ENCODE measurements around the gene LOX. TPM values are rescaled to one million over a fixed set of nuclear protein-coding genes. Genes with fewer than 3 reads are reported as not detected.

The LOX gene
- total and polyA plus RNA-seq, 2 experiments from 2014 or later, result 440 to 1,207 TPM

DNA sequence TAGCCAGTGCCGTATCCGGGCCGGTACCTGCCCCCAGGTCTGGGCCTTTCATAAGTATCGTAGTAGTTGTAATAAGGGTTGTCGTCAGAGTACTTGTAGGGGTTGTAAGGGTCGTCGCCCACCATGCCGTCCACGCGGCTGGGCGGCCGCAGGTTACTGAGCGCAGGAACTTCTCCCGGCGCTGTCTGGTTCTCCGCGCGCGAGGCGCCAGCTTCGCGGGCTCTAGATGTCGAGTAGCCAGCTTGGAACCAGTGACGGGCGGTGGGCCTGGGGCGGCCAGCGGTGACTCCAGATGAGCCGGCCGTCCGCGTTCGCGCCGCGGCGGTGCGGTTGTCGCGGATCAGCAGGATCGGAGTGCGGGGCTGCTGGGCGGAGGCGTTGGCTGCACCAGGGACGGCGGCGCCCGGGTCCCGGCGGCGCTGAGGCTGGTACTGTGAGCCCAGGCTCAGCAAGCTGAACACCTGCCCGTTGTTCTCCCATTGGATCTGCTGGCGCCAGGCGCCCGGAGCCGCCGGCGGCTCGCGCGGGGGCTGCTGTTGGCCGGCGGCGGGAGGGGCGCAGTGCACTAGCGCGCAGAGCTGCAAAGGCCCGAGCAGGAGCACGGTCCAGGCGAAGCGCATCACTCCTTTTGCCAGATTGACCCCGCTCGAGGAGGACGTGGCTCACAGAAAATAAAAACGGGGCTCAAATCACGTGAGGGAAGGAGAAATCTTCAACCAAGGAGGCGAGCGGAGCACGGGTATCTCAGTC lies 518 bp downstream of the LOX start:
- WGBS, 2 experiments (ENCODE audit: low coverage in 1 of 2, low lambda C conversion rate in 2 of 2, missing lambda C conversion rate in 2 of 2), result 0 to 1% methylated on average over 68 to 78 of the region's 78 CpGs
- H3K4me1 ChIP-seq (ENCODE audit: insufficient read depth), result peaks cover 48% of the 10 kb centered on the region
- no peaks in the 10 kb centered on the region for H3K27me3 ChIP-seq (replicated peaks; ENCODE audit: insufficient read depth)
- H3F3A ChIP-seq (ENCODE audit: insufficient read depth), result peaks cover 62% of the 10 kb centered on the region
- peak; percentile 77 for DNase-seq
- peaks cover 51% of the 10 kb centered on the region for H3K79me2 ChIP-seq (ENCODE audit: insufficient read depth)
- H3K4me2 ChIP-seq (ENCODE audit: unreplicated experiment), result peak overlapping the region; percentile 96
- in situ Hi-C loops (cut with MboI), result no loop called here
- no peaks in the 10 kb centered on the region for H3K9me2 ChIP-seq (ENCODE audit: insufficient read depth)
- H2AFZ ChIP-seq, result peak overlapping the region; percentile 56
- H3K4me3 ChIP-seq, result peak overlapping the region; percentile 94
- peak overlapping the region; percentile 97 for H3K9ac ChIP-seq
- TF ChIP-seq EZH2 (IDR thresholded peaks at IDR 0.05; ENCODE audit: insufficient read depth, poor library complexity, severe bottlenecking), result no peak
- no peak for TF ChIP-seq EZH2phosphoT487 (IDR thresholded peaks at IDR 0.05; ENCODE audit: insufficient read depth, low read depth)
- peak overlapping the region; percentile 96 for H3K27ac ChIP-seq
- H3K36me3 ChIP-seq (ENCODE audit: low read depth), result peaks cover 37% of the 10 kb centered on the region
- H4K20me1 ChIP-seq (ENCODE audit: insufficient read depth), result peaks cover 15% of the 10 kb centered on the region; the same call in 1 of the 2 replicates
- H3K9me3 ChIP-seq (ENCODE audit: low read depth), result no peaks in the 10 kb centered on the region

DNA sequence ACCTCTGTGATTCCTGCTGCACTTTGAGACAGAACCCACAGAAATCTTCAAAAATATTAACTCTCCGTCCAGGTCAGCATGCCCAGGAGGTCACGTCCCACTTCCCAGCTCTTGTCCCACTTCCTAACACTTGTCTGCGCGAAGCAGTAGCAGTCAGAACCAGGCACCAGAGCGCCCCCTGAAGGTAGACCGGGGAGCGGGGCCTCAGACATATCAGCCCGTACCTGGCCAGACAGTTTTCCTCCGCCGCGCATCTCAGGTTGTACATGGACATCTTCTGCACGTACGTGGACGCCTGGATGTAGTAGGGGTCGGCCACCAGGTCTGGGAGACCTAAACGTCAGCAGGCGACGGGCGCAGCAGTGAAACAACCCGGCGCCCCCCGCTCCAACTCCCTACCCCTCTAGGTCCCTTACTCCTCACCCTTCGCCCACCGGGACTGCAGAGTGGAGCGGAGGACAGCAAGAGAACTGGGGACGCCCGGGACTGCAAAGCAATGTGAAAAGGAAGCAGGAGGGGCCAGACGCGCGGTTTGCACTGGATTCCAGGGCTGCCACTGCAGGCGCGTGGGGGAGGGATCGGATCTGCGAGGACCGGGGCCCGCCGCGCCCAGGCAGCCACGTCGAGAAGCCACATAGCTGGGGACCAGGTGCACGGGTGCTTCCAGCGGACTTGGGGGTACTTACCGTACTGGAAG lies 1.2 kb downstream of the LOX start:
- H3K4me3 ChIP-seq, result peak overlapping the region; percentile 94
- no peaks in the 10 kb centered on the region for H3K9me3 ChIP-seq (ENCODE audit: low read depth)
- no peaks in the 10 kb centered on the region for H3K27me3 ChIP-seq (replicated peaks; ENCODE audit: insufficient read depth)
- H3K79me2 ChIP-seq (ENCODE audit: insufficient read depth), result peaks cover 58% of the 10 kb centered on the region
- peak; percentile 83 for DNase-seq
- peaks cover 62% of the 10 kb centered on the region for H3F3A ChIP-seq (ENCODE audit: insufficient read depth)
- TF ChIP-seq EZH2phosphoT487 (IDR thresholded peaks at IDR 0.05; ENCODE audit: insufficient read depth, low read depth) (no peak), EZH2 (IDR thresholded peaks at IDR 0.05; ENCODE audit: insufficient read depth, poor library complexity, severe bottlenecking) (no peak)
- H4K20me1 ChIP-seq (ENCODE audit: insufficient read depth), result peaks cover 21% of the 10 kb centered on the region; the same call in 1 of the 2 replicates
- H3K4me2 ChIP-seq (ENCODE audit: unreplicated experiment), result peak overlapping the region; percentile 96
- H3K36me3 ChIP-seq (ENCODE audit: low read depth), result peaks cover 44% of the 10 kb centered on the region
- H3K9ac ChIP-seq, result peak overlapping the region; percentile 97
- in situ Hi-C loops (cut with MboI), result no loop called here
- H3K9me2 ChIP-seq (ENCODE audit: insufficient read depth), result no peaks in the 10 kb centered on the region
- peaks cover 48% of the 10 kb centered on the region for H3K4me1 ChIP-seq (ENCODE audit: insufficient read depth)
- H3K27ac ChIP-seq, result peak overlapping the region; percentile 96
- peak overlapping the region; percentile 56 for H2AFZ ChIP-seq
- WGBS, 2 experiments (ENCODE audit: low coverage in 1 of 2, low lambda C conversion rate in 2 of 2, missing lambda C conversion rate in 2 of 2), result 1% methylated on average over 43 of the region's 43 CpGs

DNA sequence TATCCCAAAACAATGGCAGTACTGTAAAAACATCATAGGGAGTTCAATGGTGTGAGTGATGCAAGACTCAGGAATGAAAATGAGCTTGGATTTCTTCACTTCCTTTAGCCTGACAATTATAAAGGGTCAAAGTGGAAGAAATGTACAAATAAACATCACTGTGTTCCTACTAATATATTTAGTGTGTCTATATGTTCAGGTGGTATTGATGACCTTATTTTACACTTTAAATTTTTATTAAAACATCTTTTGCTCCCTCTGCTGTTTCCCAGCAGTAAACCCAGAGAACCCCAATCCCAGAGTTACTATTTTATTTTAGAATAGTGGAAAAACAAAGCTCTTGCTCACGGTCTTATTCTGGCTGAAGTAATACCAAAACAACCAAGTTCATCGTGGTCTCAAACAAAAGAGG lies 2.0 kb downstream of the LOX start:
- Histone ChIP-seq H3K4me3 (peak overlapping the region; percentile 94), H3K4me1 (ENCODE audit: insufficient read depth) (peaks cover 48% of the 10 kb centered on the region), H2AFZ (no peak overlapping the region), H3K9ac (peak overlapping the region; percentile 97), H3K36me3 (ENCODE audit: low read depth) (peaks cover 52% of the 10 kb centered on the region), H4K20me1 (ENCODE audit: insufficient read depth) (peaks cover 27% of the 10 kb centered on the region; the same call in 1 of the 2 replicates), H3K9me3 (ENCODE audit: low read depth) (no peaks in the 10 kb centered on the region), H3K27ac (peak overlapping the region; percentile 96), H3K79me2 (ENCODE audit: insufficient read depth) (peaks cover 66% of the 10 kb centered on the region), H3F3A (ENCODE audit: insufficient read depth) (peaks cover 62% of the 10 kb centered on the region), H3K9me2 (ENCODE audit: insufficient read depth) (no peaks in the 10 kb centered on the region), H3K27me3 (replicated peaks; ENCODE audit: insufficient read depth) (no peaks in the 10 kb centered on the region), H3K4me2 (ENCODE audit: unreplicated experiment) (peak overlapping the region; percentile 96)
- peak; percentile 68 for DNase-seq
- in situ Hi-C loops (cut with MboI), result no loop called here
- no peak for TF ChIP-seq EZH2 (IDR thresholded peaks at IDR 0.05; ENCODE audit: insufficient read depth, poor library complexity, severe bottlenecking)
- no peak for TF ChIP-seq EZH2phosphoT487 (IDR thresholded peaks at IDR 0.05; ENCODE audit: insufficient read depth, low read depth)
- WGBS, 2 experiments (ENCODE audit: low coverage in 1 of 2, low lambda C conversion rate in 2 of 2, missing lambda C conversion rate in 2 of 2), result 0% methylated on average over 2 of the region's 2 CpGs

DNA sequence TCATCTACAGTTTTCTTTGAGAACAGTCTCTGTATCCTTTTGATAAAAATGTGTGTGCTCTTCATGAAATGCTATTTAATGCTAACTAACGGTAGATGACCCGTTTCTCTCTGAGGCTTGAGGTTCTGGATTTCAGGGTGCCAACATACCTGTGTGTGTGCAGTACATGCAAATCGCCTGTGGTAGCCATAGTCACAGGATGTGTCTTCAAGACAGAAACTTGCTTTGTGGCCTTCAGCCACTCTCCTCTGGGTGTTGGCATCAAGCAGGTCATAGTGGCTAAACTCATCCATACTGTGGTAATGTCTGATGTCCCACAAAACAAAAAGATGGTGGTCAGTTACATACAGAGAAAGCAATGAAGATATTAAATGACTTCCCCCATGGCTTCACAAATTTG lies 4.2 kb downstream of the LOX start:
- Histone ChIP-seq H3K9ac (peak overlapping the region; percentile 97), H3K27me3 (replicated peaks; ENCODE audit: insufficient read depth) (no peaks in the 10 kb centered on the region), H3F3A (ENCODE audit: insufficient read depth) (peaks cover 77% of the 10 kb centered on the region), H3K27ac (no peak overlapping the region), H3K4me3 (peak overlapping the region; percentile 94), H2AFZ (no peak overlapping the region), H3K4me1 (ENCODE audit: insufficient read depth) (peaks cover 62% of the 10 kb centered on the region), H4K20me1 (ENCODE audit: insufficient read depth) (peaks cover 30% of the 10 kb centered on the region; the same call in 1 of the 2 replicates), H3K79me2 (ENCODE audit: insufficient read depth) (peaks cover 86% of the 10 kb centered on the region), H3K36me3 (ENCODE audit: low read depth) (peaks cover 74% of the 10 kb centered on the region), H3K9me3 (ENCODE audit: low read depth) (no peaks in the 10 kb centered on the region), H3K4me2 (ENCODE audit: unreplicated experiment) (peak overlapping the region; percentile 96), H3K9me2 (ENCODE audit: insufficient read depth) (no peaks in the 10 kb centered on the region)
- in situ Hi-C loops (cut with MboI), result no loop called here
- TF ChIP-seq EZH2 (IDR thresholded peaks at IDR 0.05; ENCODE audit: insufficient read depth, poor library complexity, severe bottlenecking), result no peak
- no peak for TF ChIP-seq EZH2phosphoT487 (IDR thresholded peaks at IDR 0.05; ENCODE audit: insufficient read depth, low read depth)
- DNase-seq, result no peak
- WGBS, 2 experiments (ENCODE audit: low coverage in 1 of 2, low lambda C conversion rate in 2 of 2, missing lambda C conversion rate in 2 of 2), result 69 to 71% methylated on average over 3 of the region's 3 CpGs

Data from GM23248 (cell line).